Prostate gland (tissue), 2 donors: ENCODE data around the gene LRRC37B. TPM values are rescaled to one million over a fixed set of nuclear protein-coding genes. Genes with fewer than 3 reads are reported as not detected.
A peak's percentile ranks its signal among the peaks of the same experiment; 100 is the strongest.
"Not testable (repeated sequence)": the region's sequence is repeated elsewhere in the genome, so short reads cannot be mapped to it uniquely, and the experiment has no call there.

Experiments
- DNase-seq: peaks from one replicate; pipeline ENCODE4 v3.0.0-alpha.2; 2019; ENCODE audit warnings: low spot score
- H3K27ac ChIP-seq, 2 donors: fragments of 200-600 bp; sonication (generic); 2 replicates each; pipeline ENCODE4 v1.5.1; 2017 to 2019
- H3K27me3 ChIP-seq: fragments of 200-600 bp; sonication (generic); replicated peaks from 2 replicates; pipeline ENCODE4 v1.5.1; 2019; ENCODE audit not compliant: insufficient read depth
- H3K36me3 ChIP-seq, 2 donors: fragments of 200-600 bp; sonication (generic); 1 replicate in 1 of 2; 2 replicates in 1 of 2; pipeline versions ENCODE4 v1.5.1 to v1.8.1; 2017 to 2019
- H3K4me1 ChIP-seq: fragments of 200-600 bp; sonication (generic); replicated peaks from 2 replicates; pipeline ENCODE4 v1.5.1; 2019
- H3K4me3 ChIP-seq, 2 donors: fragments of 200-600 bp; sonication (generic); 2 replicates each; pipeline ENCODE4 v1.5.1; 2017 to 2019
- H3K9me3 ChIP-seq: fragments of 200-600 bp; sonication (generic); 2 replicates; pipeline ENCODE4 v1.5.1; 2017
- POLR2A ChIP-seq: fragments of 450-650 bp; IDR thresholded peaks from one replicate; pipeline ENCODE4 v1.6.1; 2016; ENCODE audit warnings: antibody characterized with exemption, mild to moderate bottlenecking
- POLR2AphosphoS5 ChIP-seq: sonication (generic); formaldehyde crosslinking; IDR thresholded peaks from one replicate; pipeline ENCODE4 v1.6.1; 2017; ENCODE audit warnings: antibody characterized with exemption
- WGBS: methylation state at CpG from one replicate; pipeline ENCODE4 v1.1.5; 2018; 5-methylcytosine and 5-hydroxymethylcytosine counted together
- intact Hi-C: fragments of 100-400 bp; cut with DNase I; formaldehyde crosslinking; loops from one replicate; pipeline ENCODE4 v1.14.2; 2022
- total RNA-seq, 2 donors: library from RNA; depleted of rRNA; stranded (reverse); fragments of >200 nt; gene quantifications; one replicate each; pipeline ENCODE4 v1.1.0, GENCODE V29; 2016
- TF ChIP-seq, protein P1 (sequence below), 4 experiments: fragments of 200-600 bp in 2 of 4; fragments of 450-650 bp in 2 of 4; sonication (generic) in 2 of 4; IDR thresholded peaks; 1 replicate in 3 of 4; 2 replicates in 1 of 4; pipeline ENCODE4 v1.5.1; 2016 to 2019; ENCODE audit warnings: antibody characterized with exemption in 4 of 4, mild to moderate bottlenecking in 2 of 4, moderate library complexity in 2 of 4

The LRRC37B gene
- 10 to 100 TPM in 1 of 2 donors, 1 to 10 TPM in 1; 8.7 to 23.6 TPM for total RNA-seq

DNA sequence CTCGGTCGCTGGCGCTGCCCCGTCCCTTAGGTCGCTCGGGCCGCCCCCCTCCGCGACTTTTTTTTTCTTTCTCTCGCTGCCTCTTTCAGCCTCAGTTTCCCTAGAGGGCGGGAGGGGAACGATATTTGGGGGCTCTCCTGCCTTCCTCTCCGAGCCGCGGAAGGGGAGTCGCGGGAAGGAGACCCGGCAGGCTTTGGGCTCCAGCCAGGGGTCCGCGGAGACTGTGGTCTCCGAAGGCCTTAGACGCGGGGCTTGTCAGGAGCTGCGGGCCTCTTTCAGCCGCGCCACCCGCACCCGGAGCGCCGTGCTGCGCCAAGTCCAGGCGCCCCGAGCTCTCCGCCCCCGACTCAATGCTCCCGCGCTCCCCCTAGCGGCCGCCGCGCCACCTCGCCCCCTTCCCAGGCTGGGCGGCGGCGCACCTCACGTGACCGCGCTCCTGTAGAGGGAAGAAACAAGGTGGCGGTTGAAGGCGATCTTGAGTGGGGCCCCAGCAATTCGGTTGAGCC lies at the start of gene LRRC37B:
TSS of gene LRRC37B (plus strand) at position 427 of the 506 bp plus-strand sequence. CDS start 14,010 bp downstream, outside the sequence.
- under 1% methylated on average over 50 of the region's 51 CpGs for WGBS
- no peaks in the 10 kb centered on the region for H3K27me3 ChIP-seq
- H3K36me3 ChIP-seq = no peaks in the 10 kb centered on the region
- peak within 1 kb of the TSS; percentile 78 to 96 for H3K4me3 ChIP-seq
- intact Hi-C loops = loop anchor here (5.0 kb wide), 1 partner anchor 135 kb away; the partner anchor contains the start of gene RHOT1
- TF ChIP-seq, protein P1, sequence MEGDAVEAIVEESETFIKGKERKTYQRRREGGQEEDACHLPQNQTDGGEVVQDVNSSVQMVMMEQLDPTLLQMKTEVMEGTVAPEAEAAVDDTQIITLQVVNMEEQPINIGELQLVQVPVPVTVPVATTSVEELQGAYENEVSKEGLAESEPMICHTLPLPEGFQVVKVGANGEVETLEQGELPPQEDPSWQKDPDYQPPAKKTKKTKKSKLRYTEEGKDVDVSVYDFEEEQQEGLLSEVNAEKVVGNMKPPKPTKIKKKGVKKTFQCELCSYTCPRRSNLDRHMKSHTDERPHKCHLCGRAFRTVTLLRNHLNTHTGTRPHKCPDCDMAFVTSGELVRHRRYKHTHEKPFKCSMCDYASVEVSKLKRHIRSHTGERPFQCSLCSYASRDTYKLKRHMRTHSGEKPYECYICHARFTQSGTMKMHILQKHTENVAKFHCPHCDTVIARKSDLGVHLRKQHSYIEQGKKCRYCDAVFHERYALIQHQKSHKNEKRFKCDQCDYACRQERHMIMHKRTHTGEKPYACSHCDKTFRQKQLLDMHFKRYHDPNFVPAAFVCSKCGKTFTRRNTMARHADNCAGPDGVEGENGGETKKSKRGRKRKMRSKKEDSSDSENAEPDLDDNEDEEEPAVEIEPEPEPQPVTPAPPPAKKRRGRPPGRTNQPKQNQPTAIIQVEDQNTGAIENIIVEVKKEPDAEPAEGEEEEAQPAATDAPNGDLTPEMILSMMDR (IDR thresholded peaks at IDR 0.05) = peak; percentile 92 to 96 (median 94)
- TF ChIP-seq POLR2AphosphoS5 (peak; percentile 86), POLR2A (peak; percentile 51)
- H3K27ac ChIP-seq = peak within 1 kb of the TSS; percentile 85 to 90
- H3K9me3 ChIP-seq = no peaks in the 10 kb centered on the region
- no peaks in the 10 kb centered on the region for H3K4me1 ChIP-seq
- peak; percentile 89 for DNase-seq

DNA sequence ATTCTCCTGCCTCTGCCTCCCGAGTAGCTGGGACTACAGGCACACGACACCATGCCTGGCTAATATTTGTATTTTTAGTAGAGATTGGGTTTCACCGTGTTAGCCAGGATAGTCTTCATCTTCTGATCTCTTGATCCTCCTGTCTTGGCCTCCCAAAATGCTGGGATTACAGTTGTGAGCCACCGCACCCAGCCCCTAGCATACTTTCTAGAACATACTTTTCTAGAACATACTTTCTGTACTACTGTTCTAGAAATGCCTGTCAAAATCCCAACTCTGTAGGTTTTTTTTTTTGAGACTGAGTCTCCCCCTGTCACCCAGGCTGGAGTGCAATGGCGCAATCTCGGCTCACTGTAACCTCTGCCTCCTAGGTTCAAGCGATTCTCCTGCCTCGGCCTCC lies 43.1 kb upstream of the LRRC37B start:
- H3K4me1 ChIP-seq, H3K27ac ChIP-seq, DNase-seq, intact Hi-C loops, H3K4me3 ChIP-seq, H3K27me3 ChIP-seq, H3K9me3 ChIP-seq, H3K36me3 ChIP-seq: not testable (repeated sequence)
- WGBS = 92% methylated on average over 8 of the region's 8 CpGs

DNA sequence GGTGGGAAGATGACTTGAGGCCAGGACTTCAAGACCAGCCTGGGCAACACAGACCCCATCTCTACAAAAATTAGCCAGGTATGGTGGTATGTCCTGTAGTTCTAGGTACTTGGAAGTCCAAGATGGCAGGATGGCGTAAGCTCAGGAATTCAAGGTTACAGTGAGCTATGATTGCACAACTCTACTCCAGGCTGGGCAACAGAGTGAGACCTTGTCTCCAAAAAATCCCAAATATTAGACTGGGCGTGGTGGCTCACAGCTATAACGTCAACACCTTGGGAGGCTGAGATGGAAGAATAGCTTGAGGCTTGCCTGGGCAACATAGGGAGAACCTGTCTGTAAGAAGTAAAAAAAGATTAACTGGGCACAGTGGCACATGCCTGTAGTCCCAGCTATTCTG lies 39.5 kb upstream of the LRRC37B start:
- Histone ChIP-seq H3K9me3 (no peaks in the 10 kb centered on the region), H3K27ac (no peak overlapping the region), H3K4me3 (no peak overlapping the region), H3K4me1 (no peaks in the 10 kb centered on the region), H3K27me3 (no peaks in the 10 kb centered on the region), H3K36me3 (no peaks in the 10 kb centered on the region)
- intact Hi-C loops = no loop called here
- TF ChIP-seq POLR2AphosphoS5 (no peak), POLR2A (no peak)
- TF ChIP-seq, protein P1 (IDR thresholded peaks at IDR 0.05) = no peak
- 96% methylated on average over 3 of the region's 3 CpGs for WGBS
- no peak for DNase-seq

DNA sequence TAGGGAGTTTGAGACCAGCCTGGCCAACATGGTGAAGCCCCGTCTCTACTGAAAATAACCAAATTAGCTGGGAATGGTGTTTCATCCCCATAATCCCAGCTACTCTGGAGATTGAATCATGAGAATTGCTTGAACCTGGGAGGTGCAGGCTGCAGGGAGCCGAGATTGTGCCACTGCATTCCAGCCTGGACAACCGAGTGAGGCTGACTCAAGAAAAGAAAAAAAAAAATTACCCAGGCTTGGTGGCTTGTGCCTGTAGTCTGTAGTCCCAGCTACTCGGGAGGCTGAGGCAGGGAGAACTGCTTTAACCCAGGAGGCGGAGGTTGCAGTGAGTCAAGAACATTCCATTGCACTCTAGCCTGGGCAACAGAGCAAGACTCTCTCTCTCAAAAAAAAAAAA lies 36.8 kb upstream of the LRRC37B start:
- H3K27ac ChIP-seq, H3K36me3 ChIP-seq, H3K4me1 ChIP-seq, intact Hi-C loops, H3K4me3 ChIP-seq, H3K9me3 ChIP-seq, DNase-seq, H3K27me3 ChIP-seq: not testable (repeated sequence)
- WGBS = 93% methylated on average over 5 of the region's 5 CpGs

DNA sequence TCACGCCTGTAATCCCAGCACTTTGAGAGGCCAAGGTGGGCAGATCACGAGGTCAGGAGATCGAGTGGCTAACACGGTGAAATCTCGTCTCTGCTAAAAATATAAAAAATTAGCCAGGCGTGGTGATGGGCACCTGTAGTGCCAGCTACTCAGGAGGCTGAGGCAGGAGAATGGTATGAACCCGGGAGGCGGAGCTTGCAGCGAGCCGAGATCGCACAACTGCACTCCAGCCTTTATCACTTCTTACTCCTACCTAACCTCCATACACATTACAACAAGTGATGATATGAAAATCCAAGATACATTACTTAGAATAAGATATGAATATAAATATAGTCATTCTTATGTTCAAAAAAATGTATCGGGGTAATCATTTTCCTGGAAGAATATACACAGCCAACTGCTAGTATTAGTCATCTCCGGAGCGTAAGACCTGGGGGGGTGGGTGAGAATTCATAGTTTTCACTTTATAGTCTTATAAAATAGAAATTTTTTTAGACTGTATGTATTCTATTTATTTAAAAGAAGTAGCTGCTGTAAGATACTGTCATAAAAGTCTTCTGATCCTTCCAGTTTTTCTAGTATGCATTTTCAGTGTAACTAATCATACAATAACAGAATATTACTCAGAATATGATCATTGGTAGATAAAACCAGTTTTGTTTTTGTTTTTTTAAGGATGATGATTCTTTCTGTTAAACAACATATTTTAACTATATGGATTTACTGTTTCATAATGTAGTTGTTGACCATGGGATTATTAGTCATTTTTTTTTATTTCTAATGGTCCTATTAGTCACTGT lies 32.7 kb upstream of the LRRC37B start:
- not testable (repeated sequence) for H3K27me3 ChIP-seq

DNA sequence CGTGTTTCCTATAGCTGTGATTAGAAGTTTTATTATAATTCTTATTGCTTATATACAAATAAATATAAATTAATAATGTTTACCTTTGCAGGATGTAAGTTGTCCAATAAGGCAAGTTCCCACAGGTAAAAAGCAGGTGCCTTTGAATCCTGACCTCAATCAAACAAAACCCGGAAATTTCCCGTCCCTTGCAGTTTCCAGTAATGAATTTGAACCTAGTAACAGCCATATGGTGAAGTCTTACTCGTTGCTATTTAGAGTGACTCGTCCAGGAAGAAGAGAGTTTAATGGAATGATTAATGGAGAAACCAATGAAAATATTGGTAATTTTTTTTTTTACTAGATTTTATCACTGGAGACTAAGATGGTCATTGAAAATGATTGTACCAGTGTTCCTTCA lies 31.8 kb upstream of the LRRC37B start:
- H3K36me3 ChIP-seq, H3K27me3 ChIP-seq, intact Hi-C loops, H3K27ac ChIP-seq, H3K9me3 ChIP-seq, H3K4me3 ChIP-seq, H3K4me1 ChIP-seq, DNase-seq: not testable (repeated sequence)
- WGBS = 55% methylated on average over 5 of the region's 5 CpGs

More for the DNA sequence above, 32.7 kb upstream of the LRRC37B start:
- WGBS = 90% methylated on average over 14 of the region's 14 CpGs
- H3K9me3 ChIP-seq, intact Hi-C loops, H3K36me3 ChIP-seq, H3K27ac ChIP-seq, H3K4me3 ChIP-seq, DNase-seq, H3K4me1 ChIP-seq: not testable (repeated sequence)

DNA sequence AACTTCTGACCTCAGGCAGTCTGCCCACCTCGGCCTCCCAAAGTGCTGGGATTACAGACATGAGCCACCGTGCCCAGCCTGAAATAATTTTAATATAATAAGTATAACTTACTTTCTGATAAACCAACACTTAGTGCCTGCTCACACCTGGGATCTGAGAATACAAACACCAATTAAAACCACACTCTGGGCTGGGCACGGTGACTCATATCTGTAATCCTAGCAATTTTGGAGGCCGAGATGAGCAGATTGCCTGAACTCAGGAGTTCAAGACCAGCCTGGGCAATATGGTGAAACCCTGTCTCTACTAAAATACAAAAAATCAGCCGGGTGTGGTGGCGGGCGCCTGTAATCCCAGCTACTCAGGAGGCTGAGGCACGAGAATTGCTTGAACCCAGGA lies 15.4 kb upstream of the LRRC37B start:
- H3K4me1 ChIP-seq, H3K4me3 ChIP-seq, H3K9me3 ChIP-seq, H3K27ac ChIP-seq, DNase-seq, intact Hi-C loops, H3K36me3 ChIP-seq, H3K27me3 ChIP-seq: not testable (repeated sequence)
- whole genome bisulfite sequencing = 97% methylated on average over 8 of the region's 8 CpGs
